IMR-90 (cell line): ENCODE data around the gene UGT1A7. TPM values are rescaled to one million over a fixed set of nuclear protein-coding genes. Genes with fewer than 3 reads are reported as not detected.

ENCODE experiments used
- ATAC-seq: fragments of 200-7000 bp; cut with Tn5 transposase; 2 replicates; pipeline ENCODE4 v1.9.1; 2020; ENCODE audit warnings: low read depth, mild to moderate bottlenecking, moderate library complexity
- BruUV-seq: library from RNA; stranded (reverse); fragments of 400-500 nt; replicated peaks from 2 replicates; lab custom pipeline; 2021; lab: Mats Ljungman, UMichigan
- CTCF ChIA-PET: fragments of 300-600 bp; formaldehyde crosslinking; extraction: SDS; loops from one replicate; lab custom pipeline; 2021; ENCODE audit warnings: antibody characterized with exemption; lab: Yijun Ruan, JAX
- POLR2A ChIA-PET: fragments of 300-600 bp; sonication (Branson Sonifier 250); formaldehyde crosslinking; loops from one replicate; lab custom pipeline; 2022; ENCODE audit warnings: antibody characterized with exemption; ENCODE audit not compliant: unreplicated experiment; lab: Charles Lee
- DNase-seq: peaks from one replicate; pipeline ENCODE4 v3.0.0; 2013
- H2AFZ ChIP-seq: replicated peaks from 2 replicates; pipeline ENCODE3; 2013; ENCODE audit warnings: low read length, mild to moderate bottlenecking; ENCODE audit not compliant: poor library complexity
- H2AK5ac ChIP-seq: 2 replicates; pipeline ENCODE4 v1.6.1; 2013; ENCODE audit warnings: low read depth, low read length, inconsistent platforms
- H2AK9ac ChIP-seq: replicated peaks from 2 replicates; pipeline ENCODE3; 2013; ENCODE audit warnings: mild to moderate bottlenecking, low read depth, low read length, moderate library complexity; ENCODE audit not compliant: poor library complexity
- H2BK120ac ChIP-seq: 2 replicates; pipeline ENCODE4 v1.6.1; 2013; ENCODE audit warnings: low read depth, low read length, inconsistent platforms
- H2BK15ac ChIP-seq: 3 replicates; pipeline ENCODE4 v1.6.1; 2013; ENCODE audit warnings: low read depth, low read length, inconsistent platforms
- H2BK20ac ChIP-seq: 2 replicates; pipeline ENCODE4 v1.6.1; 2013; ENCODE audit warnings: low read depth, mild to moderate bottlenecking, inconsistent platforms, low read length, moderate library complexity
- H2BK5ac ChIP-seq: 2 replicates; pipeline ENCODE4 v1.6.1; 2013; ENCODE audit warnings: mild to moderate bottlenecking, low read depth, low read length, inconsistent platforms; ENCODE audit not compliant: poor library complexity, severe bottlenecking
- H3K14ac ChIP-seq: replicated peaks from 2 replicates; pipeline ENCODE4 v1.6.1; 2013; ENCODE audit warnings: low read depth, low read length, inconsistent platforms
- H3K18ac ChIP-seq: 2 replicates; pipeline ENCODE4 v1.6.1; 2013; ENCODE audit warnings: low read depth, low read length, control low read depth
- H3K23ac ChIP-seq: 2 replicates; pipeline ENCODE4 v1.6.1; 2013; ENCODE audit warnings: low read depth, low read length, inconsistent platforms
- H3K27ac ChIP-seq: 2 replicates; pipeline ENCODE4 v1.5.1; 2013; ENCODE audit warnings: mild to moderate bottlenecking, control low read depth, low read length; ENCODE audit not compliant: insufficient read depth
- H3K27me3 ChIP-seq: 2 replicates; pipeline ENCODE4 v1.6.1; 2013; ENCODE audit warnings: low read length; ENCODE audit not compliant: control insufficient read depth, insufficient read depth
- H3K36me3 ChIP-seq: 2 replicates; pipeline ENCODE4 v1.6.1; 2013; ENCODE audit warnings: low read length, mixed read lengths; ENCODE audit not compliant: control insufficient read depth, insufficient read depth
- H3K4ac ChIP-seq: 2 replicates; pipeline ENCODE4 v1.6.1; 2013; ENCODE audit warnings: low read depth, low read length, inconsistent platforms
- H3K4me1 ChIP-seq: 2 replicates; pipeline ENCODE4 v1.6.1; 2013; ENCODE audit warnings: low read length, mixed read lengths; ENCODE audit not compliant: control insufficient read depth, insufficient read depth
- H3K4me2 ChIP-seq: 2 replicates; pipeline ENCODE4 v1.6.1; 2013; ENCODE audit warnings: low read depth, mild to moderate bottlenecking, control low read depth, low read length, moderate library complexity
- H3K4me3 ChIP-seq: 2 replicates; pipeline ENCODE4 v1.5.1; 2013; ENCODE audit warnings: low read depth, mild to moderate bottlenecking, control low read depth, low read length, moderate library complexity; ENCODE audit not compliant: insufficient read depth
- H3K56ac ChIP-seq: 2 replicates; pipeline ENCODE4 v1.6.1; 2013; ENCODE audit warnings: low read length, inconsistent platforms; ENCODE audit not compliant: insufficient read depth; ENCODE audit errors: extremely low read depth
- H3K79me1 ChIP-seq, 2 experiments: 2 replicates each; pipeline ENCODE4 v1.6.1; 2013; ENCODE audit warnings: low read length in 2 of 2, inconsistent platforms in 1 of 2, low read depth in 1 of 2
- H3K9ac ChIP-seq: 2 replicates; pipeline ENCODE4 v1.6.1; 2013; ENCODE audit warnings: low read depth, low read length, control low read depth
- H3K9me1 ChIP-seq: 2 replicates; pipeline ENCODE4 v1.6.1; 2013; ENCODE audit warnings: low read length, inconsistent platforms; ENCODE audit not compliant: insufficient read depth
- H3K9me3 ChIP-seq: 2 replicates; pipeline ENCODE4 v1.6.1; 2013; ENCODE audit warnings: low read length; ENCODE audit not compliant: control insufficient read depth, insufficient read depth
- H4K20me1 ChIP-seq: 2 replicates; pipeline ENCODE4 v1.6.1; 2013; ENCODE audit warnings: low read length, inconsistent platforms; ENCODE audit not compliant: insufficient read depth
- H4K5ac ChIP-seq: 2 replicates; pipeline ENCODE4 v1.6.1; 2013; ENCODE audit warnings: mild to moderate bottlenecking, low read depth, low read length, control low read depth
- H4K8ac ChIP-seq, 2 experiments: 2 replicates each; pipeline ENCODE4 v1.6.1; 2013; ENCODE audit warnings: low read depth in 2 of 2, low read length in 2 of 2, control low read depth in 1 of 2, inconsistent platforms in 1 of 2
- H4K91ac ChIP-seq: 2 replicates; pipeline ENCODE4 v1.6.1; 2013; ENCODE audit warnings: low read depth, low read length, inconsistent platforms; ENCODE audit not compliant: insufficient read depth
- ELK1 ChIP-seq: fragments of 150-350 bp; IDR thresholded peaks from 2 replicates; pipeline ENCODE4 v1.6.1; 2016; ENCODE audit warnings: low read depth, mild to moderate bottlenecking, low read length, moderate library complexity, borderline replicate concordance
- WGBS, 2 experiments: methylation state at CpG; one replicate each; pipeline versions ENCODE4 v1.1.5 to v1.1.7; 2013; ENCODE audit warnings: missing lambda C conversion rate in 2 of 2; ENCODE audit not compliant: insufficient read length in 1 of 2; ENCODE audit errors: extremely low coverage in 2 of 2; 5-methylcytosine and 5-hydroxymethylcytosine counted together
- dilution Hi-C: fragments of 300-500 bp; cut with HindIII; formaldehyde crosslinking; loops from one replicate; pipeline ENCODE4 v1.14.3; 2018; ENCODE audit warnings: low sequenced_read_pairs; ENCODE audit not compliant: unreplicated experiment
- in situ Hi-C: fragments of 300-500 bp; cut with MboI; formaldehyde crosslinking; loops from 3 replicates; pipeline ENCODE4 v1.14.3; 2019; ENCODE audit warnings: low sequenced_read_pairs, inconsistent platforms, mixed read lengths
- intact Hi-C: fragments of 100-400 bp; cut with micrococcal nuclease; formaldehyde crosslinking; loops from 2 replicates; pipeline ENCODE4 v1.10.0; 2022
- polyA plus RNA-seq, 3 experiments: library from polyadenylated mRNA; depleted of rRNA; stranded (reverse); fragments of >200 nt; gene quantifications; 2 replicates each; pipeline ENCODE4 v1.2.3, GENCODE V29; 2012; ENCODE audit warnings: low replicate concordance in 1 of 3
- total RNA-seq: library from RNA; depleted of rRNA; stranded (reverse); fragments of >200 nt; gene quantifications from 2 replicates; pipeline ENCODE4 v1.2.3, GENCODE V29; 2012

Gene UGT1A7
- total and polyA plus RNA-seq, 2 of the 4 experiments (the other 2 are of a cell fraction) = not detected

DNA sequence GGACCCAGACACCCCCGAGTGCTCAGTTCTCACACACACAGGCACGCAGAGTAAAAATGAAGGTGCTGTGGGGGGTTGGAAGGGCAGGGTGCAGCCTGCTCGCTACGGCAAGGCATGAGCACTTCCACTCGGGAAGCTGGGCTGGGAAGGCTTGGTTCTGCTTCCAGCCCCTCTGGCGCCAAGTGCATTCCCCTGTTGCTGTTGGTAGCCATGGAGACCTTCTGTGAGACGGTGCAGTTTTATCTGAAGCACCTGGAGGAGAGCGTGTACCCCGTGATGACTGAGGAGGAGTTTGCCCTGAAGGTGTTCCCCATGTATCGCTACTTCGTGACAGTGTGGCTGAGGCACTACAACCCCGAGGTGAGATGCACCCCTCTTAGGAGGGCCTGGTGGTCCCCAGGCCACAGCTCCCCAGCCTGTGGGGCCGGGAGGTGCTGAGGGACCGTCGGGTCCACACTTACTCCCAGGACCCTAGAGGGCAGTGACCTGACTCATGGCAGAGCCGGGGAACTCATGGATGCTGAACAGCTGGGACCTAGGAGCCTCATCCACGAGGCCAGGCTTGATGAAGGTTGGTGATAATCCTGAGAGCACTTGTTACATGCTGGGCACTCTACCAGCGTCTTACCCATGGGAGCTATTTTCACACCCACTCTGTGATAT is 111.9 kb downstream of the UGT1A7 start:
- Histone ChIP-seq H3K18ac (no peak overlapping the region), H4K8ac (no peak overlapping the region), H4K20me1 (no peaks in the 10 kb centered on the region), H3K9me1 (no peaks in the 10 kb centered on the region), H3K36me3 (no peaks in the 10 kb centered on the region), H2AK9ac (no peak overlapping the region), H2AK5ac (no peak overlapping the region), H3K4me2 (no peak overlapping the region), H3K27ac (no peak overlapping the region), H3K4me1 (no peaks in the 10 kb centered on the region), H2BK20ac (no peak overlapping the region), H4K91ac (no peak overlapping the region), H2BK120ac (no peak overlapping the region), H3K56ac (no peak overlapping the region), H2BK5ac (no peak overlapping the region), H3K27me3 (peaks cover 10% of the 10 kb centered on the region), H4K5ac (no peak overlapping the region), H3K23ac (no peak overlapping the region), H3K9me3 (no peaks in the 10 kb centered on the region), H3K14ac (no peak overlapping the region), H3K4me3 (no peak overlapping the region), H3K9ac (no peak overlapping the region), H3K79me1 (no peaks in the 10 kb centered on the region), H3K4ac (no peak overlapping the region), H2BK15ac (no peak overlapping the region), H2AFZ (peak overlapping the region; percentile 26)
- intact Hi-C loops = no loop called here
- WGBS, 2 experiments = 71% methylated on average over 5 of the region's 18 CpGs; no CpG with 5 or more reads in 1 of the 2 experiments
- dilution Hi-C loops = no loop called here
- no peak for DNase-seq
- in situ Hi-C loops = no loop called here
- BruUV-seq = no TSS peak
- ChIA-PET POLR2A (no interaction called here), CTCF (no interaction called here)
- no peak for ATAC-seq
- no peak for TF ChIP-seq ELK1
